Brain microvascular endothelial cell (primary cell): ENCODE results near the gene LRRC8A.
"Not testable (repeated sequence)": the region's sequence is repeated elsewhere in the genome, so short reads cannot be mapped to it uniquely, and the experiment has no call there.

Source experiments
- DNase-seq: peaks from one replicate; pipeline ENCODE4 v3.0.0-alpha.2; 2020
- H3K27ac ChIP-seq: fragments of 250-450 bp; sonication (Bioruptor Pico); 2 replicates; pipeline ENCODE4 v1.5.1; 2020; ENCODE audit warnings: mild to moderate bottlenecking, moderate library complexity
- H3K27me3 ChIP-seq: fragments of 250-450 bp; sonication (Bioruptor Pico); replicated peaks from 2 replicates; pipeline ENCODE4 v1.5.1; 2020; ENCODE audit warnings: mild to moderate bottlenecking
- H3K36me3 ChIP-seq: fragments of 250-450 bp; sonication (Bioruptor Pico); replicated peaks from 2 replicates; pipeline ENCODE4 v1.5.1; 2020; ENCODE audit warnings: mild to moderate bottlenecking
- H3K4me3 ChIP-seq: 2 replicates; pipeline ENCODE4 v1.5.1; 2011; ENCODE audit warnings: low read depth, mild to moderate bottlenecking, control low read depth, low read length, moderate library complexity
- in situ Hi-C: cut with HindIII; loops from 2 replicates; pipeline ENCODE4 v1.10.0; 2017; ENCODE audit warnings: low sequenced_read_pairs, low pct_ligation_motif_present
- TF ChIP-seq, protein P1 (sequence below): IDR thresholded peaks from 2 replicates; pipeline ENCODE4 v1.5.1; 2011; ENCODE audit warnings: low read depth, mild to moderate bottlenecking, moderate library complexity, low read length, control low read depth, inconsistent platforms; ENCODE audit errors: missing control alignments

The LRRC8A gene

DNA sequence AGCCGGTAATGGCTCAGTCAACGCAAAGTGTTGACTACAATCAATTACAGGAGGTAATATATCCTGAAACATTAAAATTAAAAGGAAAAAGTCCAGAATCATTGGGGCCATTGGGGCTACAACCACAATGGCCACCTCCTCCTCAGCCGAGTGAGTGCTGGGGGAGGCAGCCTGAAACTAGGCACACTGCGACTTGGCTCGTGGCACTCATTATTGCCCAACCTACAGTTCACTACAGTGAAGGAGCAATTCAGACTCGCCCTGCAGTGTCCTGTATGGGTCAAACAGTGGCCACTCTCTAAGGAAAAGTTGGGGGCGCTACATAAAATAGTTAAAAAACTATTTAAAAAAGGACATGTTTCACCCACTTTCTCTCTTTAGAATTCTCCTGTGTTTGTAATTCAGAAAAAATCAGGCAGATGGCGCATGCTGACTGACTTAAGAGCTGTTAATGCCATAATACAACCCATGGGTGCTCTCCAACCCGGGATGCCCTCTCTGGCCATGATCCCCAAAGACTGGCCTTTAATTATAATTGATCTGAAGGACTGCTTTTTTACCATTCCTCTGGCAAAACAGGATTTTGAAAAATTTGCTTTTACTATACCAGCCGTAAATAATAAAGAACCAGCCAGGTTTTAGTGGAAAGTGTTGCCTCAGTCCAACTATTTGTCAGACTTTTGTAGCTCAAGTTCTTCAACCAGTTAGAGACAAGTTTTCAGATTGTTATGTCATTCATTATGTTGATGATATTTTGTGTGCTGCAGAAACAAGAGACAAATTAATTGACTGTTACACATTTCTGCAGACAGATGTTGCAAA lies 29.9 kb upstream of the LRRC8A start:
- DNase-seq: peak; percentile 45
- H3K36me3 ChIP-seq, H3K4me3 ChIP-seq, H3K27ac ChIP-seq, H3K27me3 ChIP-seq, in situ Hi-C loops: not testable (repeated sequence)
- TF ChIP-seq, protein P1, sequence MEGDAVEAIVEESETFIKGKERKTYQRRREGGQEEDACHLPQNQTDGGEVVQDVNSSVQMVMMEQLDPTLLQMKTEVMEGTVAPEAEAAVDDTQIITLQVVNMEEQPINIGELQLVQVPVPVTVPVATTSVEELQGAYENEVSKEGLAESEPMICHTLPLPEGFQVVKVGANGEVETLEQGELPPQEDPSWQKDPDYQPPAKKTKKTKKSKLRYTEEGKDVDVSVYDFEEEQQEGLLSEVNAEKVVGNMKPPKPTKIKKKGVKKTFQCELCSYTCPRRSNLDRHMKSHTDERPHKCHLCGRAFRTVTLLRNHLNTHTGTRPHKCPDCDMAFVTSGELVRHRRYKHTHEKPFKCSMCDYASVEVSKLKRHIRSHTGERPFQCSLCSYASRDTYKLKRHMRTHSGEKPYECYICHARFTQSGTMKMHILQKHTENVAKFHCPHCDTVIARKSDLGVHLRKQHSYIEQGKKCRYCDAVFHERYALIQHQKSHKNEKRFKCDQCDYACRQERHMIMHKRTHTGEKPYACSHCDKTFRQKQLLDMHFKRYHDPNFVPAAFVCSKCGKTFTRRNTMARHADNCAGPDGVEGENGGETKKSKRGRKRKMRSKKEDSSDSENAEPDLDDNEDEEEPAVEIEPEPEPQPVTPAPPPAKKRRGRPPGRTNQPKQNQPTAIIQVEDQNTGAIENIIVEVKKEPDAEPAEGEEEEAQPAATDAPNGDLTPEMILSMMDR: peak; percentile 45

DNA sequence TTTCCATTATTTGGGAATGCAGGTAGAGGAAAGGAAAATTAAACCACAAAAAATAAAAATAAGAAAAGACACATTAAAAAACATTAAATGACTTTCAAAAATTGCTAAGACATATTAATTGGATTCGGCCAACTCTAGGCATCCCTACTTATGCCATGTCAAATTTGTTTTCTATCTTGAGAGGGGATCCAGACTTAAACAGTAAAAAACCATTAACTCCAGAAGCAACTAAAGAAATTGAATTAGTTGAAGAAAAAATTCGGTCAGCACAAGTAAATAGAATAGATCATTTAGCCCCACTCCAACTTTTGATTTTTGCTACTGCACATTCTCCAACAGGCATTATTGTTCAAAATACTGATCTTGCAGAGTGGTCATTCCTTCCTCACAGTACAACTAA lies 29.3 kb upstream of the LRRC8A start:
- DNase-seq, H3K27me3 ChIP-seq, H3K27ac ChIP-seq, in situ Hi-C loops, H3K4me3 ChIP-seq, H3K36me3 ChIP-seq: not testable (repeated sequence)

DNA sequence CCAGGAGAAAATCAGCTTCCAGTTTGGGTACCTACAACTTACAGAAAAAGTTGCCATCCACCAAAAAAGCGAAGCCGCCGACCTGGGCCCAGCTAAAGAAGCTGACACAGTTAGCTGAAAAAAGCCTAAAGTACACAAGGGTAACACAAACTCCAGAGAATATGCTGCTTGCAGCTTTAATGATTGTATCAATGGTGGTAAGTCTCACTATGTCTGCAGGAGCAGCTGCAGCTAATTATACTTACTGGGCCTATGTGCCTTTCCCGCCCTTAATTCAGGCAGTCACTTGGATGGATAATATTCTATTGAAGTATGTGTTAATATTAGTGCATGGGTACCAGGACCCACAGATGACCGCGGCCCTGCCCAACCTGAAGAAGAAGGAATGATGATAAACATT lies 27.5 kb upstream of the LRRC8A start:
- H3K4me3 ChIP-seq, H3K27ac ChIP-seq, H3K27me3 ChIP-seq, DNase-seq, H3K36me3 ChIP-seq, in situ Hi-C loops: not testable (repeated sequence)

DNA sequence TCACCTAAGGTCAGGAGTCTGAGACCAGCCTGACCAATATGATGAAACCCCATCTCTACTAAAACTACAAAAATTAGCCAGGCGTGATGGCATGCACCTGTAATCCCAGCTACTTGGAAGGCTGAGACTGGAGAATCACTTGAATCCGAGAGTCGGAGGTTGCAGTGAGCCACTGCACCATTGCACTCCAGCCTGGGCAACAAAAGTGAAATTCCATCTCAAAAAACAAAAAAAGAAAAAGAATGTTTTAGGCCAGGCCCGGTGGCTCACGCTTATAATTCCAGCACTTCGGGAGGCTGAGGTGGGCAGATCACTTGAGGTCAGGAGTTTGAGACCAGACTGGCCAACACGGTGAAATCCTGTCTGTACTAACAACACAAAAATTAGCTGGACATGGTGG lies 23.5 kb upstream of the LRRC8A start:
- in situ Hi-C loops, H3K4me3 ChIP-seq, DNase-seq, H3K27me3 ChIP-seq, H3K27ac ChIP-seq, H3K36me3 ChIP-seq: not testable (repeated sequence)

DNA sequence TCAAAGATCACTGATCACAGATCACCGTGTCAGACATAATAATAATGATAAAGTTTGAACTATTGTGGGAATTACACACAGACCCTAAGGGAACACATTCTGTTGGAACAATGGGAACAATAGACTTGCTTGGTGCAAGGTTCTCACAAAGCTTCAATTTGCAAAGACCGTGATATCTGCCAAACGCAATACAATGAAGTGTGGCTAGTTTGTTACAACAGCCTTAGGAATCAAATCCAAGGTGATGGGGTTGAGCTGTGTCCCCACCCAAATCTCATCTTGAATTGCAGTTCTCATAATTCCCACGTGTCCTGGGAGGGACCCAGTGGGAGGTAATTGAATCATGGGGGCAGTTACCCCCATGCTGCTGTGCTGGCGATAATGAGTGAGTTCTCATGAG lies 21.0 kb upstream of the LRRC8A start:
- H3K4me3 ChIP-seq: no peak overlapping the region
- no peaks in the 10 kb centered on the region for H3K27me3 ChIP-seq
- H3K27ac ChIP-seq: no peak overlapping the region
- no peaks in the 10 kb centered on the region for H3K36me3 ChIP-seq
- in situ Hi-C loops: no loop called here
- DNase-seq: no peak
- TF ChIP-seq, protein P1: no peak

DNA sequence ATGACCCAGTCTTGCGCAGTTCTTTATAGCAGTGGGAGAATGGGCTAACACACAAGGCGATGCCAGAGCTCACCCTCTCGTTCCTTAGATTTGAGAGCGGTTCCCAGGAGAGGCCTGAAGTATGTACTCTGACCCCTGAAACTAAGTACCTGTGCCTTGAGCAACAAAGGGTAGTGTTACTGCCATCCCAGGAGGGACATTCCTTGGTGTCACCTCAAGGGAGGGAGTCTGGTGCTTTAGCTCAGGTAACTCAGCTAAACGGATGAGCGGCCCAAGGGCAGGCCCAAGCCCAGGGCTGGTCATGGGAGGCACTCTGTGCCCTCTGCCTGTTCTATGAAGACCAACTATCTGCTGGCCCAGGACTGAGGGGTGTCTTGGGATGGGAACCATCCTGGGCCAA lies 20.4 kb upstream of the LRRC8A start:
- in situ Hi-C loops: no loop called here
- Histone ChIP-seq H3K4me3 (no peak overlapping the region), H3K27ac (no peak overlapping the region), H3K27me3 (no peaks in the 10 kb centered on the region), H3K36me3 (no peaks in the 10 kb centered on the region)
- no peak for DNase-seq
- TF ChIP-seq, protein P1: no peak

DNA sequence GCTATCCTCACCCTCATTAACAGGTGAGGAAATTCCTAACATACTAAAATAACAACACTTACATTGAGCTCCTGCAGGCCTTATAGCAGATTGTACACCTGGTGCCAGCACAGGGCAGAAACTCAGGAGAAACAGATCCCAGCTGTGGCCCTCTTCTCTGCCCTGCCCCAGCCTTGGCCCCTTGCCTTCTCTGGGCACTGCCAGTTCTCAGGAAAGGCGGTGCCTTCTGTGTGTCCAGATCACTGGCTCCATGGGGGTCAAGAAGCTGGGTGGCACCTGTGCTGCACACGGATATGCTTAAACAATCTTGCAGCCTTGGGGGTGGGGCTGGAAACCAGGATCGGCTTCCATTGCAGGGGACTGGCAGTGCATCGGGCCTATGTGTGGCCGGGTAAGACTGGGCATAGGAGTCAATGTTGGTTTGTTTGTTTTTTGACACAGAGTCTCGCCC lies 19.5 kb upstream of the LRRC8A start:
- H3K27me3 ChIP-seq: no peaks in the 10 kb centered on the region
- no peaks in the 10 kb centered on the region for H3K36me3 ChIP-seq
- no peak for DNase-seq
- TF ChIP-seq, protein P1: no peak
- no peak overlapping the region for H3K27ac ChIP-seq
- no peak overlapping the region for H3K4me3 ChIP-seq
- in situ Hi-C loops: no loop called here
